Cardiac fibroblast (primary cell): ENCODE data around the gene MARCHF10.
"Not testable (repeated sequence)": the region's sequence is repeated elsewhere in the genome, so short reads cannot be mapped to it uniquely, and the experiment has no call there.

ENCODE experiments used
- DNase-seq, 2 donors: peaks; one replicate each; pipeline versions ENCODE4 v3.0.0 to v3.0.0-alpha.2; 2010; ENCODE audit warnings: low read depth in 2 of 2
- H3K4me3 ChIP-seq, 2 donors: replicated peaks in 1 of 2; 1 replicate in 1 of 2; 2 replicates in 1 of 2; pipeline ENCODE4 v1.5.1; 2011; ENCODE audit warnings: low read depth in 2 of 2, low read length in 2 of 2, mild to moderate bottlenecking in 2 of 2, moderate library complexity in 1 of 2
- TF ChIP-seq, protein P1 (sequence below): IDR thresholded peaks from one replicate; pipeline ENCODE4 v1.5.1; 2011; ENCODE audit warnings: low read depth, mild to moderate bottlenecking, low read length, inconsistent platforms

MARCHF10 gene

DNA sequence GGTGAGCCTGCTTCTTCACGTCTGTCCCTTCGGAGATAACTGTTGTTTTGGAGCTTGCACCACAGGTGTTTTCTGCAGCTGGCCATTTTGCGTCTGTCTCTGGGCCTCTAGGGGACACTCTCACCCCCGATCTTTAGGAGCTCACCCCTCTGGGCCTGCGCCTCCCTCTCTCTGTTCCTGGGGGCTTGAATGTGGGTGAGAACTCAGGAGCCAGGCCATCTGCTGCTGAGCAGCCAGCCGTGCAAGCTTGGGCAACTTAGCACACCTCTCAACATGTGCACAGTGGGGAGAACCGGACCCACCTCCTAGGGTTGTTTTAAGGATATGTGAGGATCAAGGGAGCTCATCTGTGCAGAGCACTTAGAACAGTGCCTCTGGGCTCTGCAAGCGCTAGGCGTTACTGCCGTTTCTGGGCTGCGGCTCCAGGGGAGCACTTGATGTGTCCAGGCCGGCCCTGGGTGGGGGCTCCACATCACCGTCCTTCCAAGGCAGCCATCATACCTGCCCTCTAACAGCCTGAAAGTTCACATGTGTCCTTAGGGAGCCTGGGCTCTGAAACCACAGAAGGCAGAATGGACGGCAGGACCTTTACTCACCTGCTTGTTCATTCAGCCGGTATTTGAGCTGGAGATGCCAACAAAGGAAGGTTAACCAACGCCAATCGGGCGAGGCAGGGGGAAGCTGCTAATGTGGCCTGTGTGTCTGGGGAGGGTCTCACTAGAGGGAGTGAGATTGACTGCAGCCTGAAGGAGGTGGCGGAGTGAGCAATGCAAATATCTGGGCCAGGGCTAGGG, 114.3 kb downstream of the MARCHF10 start:
- no peak for DNase-seq
- H3K4me3 ChIP-seq, result no peak overlapping the region
- TF ChIP-seq, protein P1, sequence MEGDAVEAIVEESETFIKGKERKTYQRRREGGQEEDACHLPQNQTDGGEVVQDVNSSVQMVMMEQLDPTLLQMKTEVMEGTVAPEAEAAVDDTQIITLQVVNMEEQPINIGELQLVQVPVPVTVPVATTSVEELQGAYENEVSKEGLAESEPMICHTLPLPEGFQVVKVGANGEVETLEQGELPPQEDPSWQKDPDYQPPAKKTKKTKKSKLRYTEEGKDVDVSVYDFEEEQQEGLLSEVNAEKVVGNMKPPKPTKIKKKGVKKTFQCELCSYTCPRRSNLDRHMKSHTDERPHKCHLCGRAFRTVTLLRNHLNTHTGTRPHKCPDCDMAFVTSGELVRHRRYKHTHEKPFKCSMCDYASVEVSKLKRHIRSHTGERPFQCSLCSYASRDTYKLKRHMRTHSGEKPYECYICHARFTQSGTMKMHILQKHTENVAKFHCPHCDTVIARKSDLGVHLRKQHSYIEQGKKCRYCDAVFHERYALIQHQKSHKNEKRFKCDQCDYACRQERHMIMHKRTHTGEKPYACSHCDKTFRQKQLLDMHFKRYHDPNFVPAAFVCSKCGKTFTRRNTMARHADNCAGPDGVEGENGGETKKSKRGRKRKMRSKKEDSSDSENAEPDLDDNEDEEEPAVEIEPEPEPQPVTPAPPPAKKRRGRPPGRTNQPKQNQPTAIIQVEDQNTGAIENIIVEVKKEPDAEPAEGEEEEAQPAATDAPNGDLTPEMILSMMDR, result no peak

DNA sequence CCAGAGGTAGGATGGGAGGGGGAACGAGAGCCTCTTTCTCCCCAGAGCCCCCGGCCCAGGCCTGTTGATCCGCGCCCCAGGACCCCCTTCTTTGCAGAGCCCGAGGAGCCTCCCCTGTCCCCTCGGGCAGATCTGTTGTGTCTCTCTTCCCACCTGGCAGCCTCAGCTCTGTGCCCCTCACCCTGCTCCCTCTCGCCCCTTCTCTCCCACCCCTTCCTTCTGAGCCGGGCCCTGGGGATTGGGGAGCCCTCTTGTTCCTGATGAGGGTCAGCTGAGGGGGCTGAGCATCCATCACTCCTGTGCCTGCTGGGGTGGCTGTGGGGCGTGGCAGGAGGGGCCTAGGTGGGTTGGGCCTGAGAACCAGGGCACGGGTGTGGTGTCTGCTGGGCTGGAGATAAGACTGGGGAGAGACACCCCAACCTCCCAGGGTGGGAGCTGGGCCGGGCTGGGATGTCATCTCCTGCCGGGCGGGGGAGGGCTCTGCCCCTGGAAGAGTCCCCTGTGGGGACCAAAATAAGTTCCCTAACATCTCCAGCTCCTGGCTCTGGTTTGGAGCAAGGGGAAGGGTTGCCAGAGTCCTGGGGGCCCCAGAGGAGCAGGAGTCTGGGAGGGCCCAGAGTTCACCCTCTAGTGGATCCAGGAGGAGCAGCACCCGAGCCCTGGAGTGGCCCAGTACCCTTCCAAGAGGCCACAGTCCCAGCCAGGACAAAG, 115.2 kb downstream of the MARCHF10 start:
- peak; percentile 38 to 54 for DNase-seq
- no peak overlapping the region for H3K4me3 ChIP-seq
- TF ChIP-seq, protein P1, result peak; percentile 73

DNA sequence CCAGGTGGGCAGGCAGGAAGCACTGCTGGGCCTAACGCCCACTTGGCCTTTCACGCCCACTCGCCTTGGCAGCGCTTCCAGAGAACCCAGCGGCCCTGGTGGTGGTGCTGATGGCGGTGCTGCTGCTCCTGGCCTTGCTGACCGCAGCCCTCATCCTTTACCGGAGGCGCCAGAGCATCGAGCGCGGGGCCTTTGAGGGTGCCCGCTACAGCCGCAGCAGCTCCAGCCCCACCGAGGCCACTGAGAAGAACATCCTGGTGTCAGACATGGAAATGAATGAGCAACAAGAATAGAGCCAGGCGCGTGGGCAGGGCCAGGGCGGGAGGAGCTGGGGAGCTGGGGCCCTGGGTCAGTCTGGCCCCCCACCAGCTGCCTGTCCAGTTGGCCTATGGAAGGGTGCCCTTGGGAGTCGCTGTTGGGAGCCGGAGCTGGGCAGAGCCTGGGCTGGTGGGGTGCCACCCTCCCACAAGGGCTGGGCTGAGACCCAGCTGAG, 115.9 kb downstream of the MARCHF10 start:
- TF ChIP-seq, protein P1, result no peak
- H3K4me3 ChIP-seq, result no peak overlapping the region
- no peak for DNase-seq

DNA sequence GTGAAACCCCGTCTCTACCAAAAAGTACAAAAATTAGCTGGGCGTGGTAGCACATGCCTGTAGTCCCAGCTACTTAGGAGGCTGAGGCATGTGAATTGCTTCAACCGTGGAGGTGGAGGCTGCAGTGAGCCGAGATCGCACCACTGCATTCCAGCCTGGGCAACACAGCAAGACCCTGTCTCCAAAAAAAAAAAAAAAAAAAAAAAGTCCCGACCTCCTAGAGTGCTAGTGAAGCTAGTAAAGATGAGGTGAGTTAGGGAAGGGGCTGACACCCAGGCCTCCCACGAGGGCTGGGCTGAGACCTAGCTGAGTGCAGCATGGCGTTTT, 116.6 kb downstream of the MARCHF10 start:
- DNase-seq, H3K4me3 ChIP-seq: not testable (repeated sequence)

DNA sequence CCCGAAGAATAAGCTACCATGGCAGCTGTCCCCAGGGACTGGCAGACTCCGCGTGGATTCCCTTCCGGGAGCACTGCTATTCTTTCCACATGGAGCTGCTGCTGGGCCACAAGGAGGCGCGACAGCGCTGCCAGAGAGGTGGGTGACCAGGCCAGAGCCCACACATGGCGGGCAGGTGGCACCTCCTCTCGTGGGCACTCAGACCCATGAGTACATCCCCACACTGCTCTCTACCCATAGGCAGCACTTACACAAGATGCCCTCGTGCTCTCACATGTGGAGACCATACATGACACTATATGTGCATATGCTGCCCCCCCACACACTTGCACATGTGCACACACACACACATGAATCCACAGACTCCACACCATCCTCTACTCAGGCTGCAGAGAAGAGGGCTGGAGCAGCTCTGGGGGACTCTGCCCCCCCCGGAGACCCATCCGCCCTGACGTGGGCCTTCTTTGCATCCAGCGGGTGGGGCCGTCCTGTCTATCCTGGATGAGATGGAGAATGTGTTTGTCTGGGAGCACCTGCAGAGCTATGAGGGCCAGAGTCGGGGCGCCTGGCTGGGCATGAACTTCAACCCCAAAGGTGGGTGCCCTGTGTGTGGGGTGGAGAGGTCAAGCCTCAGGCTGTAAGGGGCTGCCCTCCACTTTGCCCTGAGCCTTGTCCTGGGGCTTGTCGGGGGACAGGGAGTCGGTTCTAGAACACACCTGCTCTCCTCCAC, 117.8 kb downstream of the MARCHF10 start:
- no peak overlapping the region for H3K4me3 ChIP-seq
- TF ChIP-seq, protein P1, result no peak
- DNase-seq, result no peak

DNA sequence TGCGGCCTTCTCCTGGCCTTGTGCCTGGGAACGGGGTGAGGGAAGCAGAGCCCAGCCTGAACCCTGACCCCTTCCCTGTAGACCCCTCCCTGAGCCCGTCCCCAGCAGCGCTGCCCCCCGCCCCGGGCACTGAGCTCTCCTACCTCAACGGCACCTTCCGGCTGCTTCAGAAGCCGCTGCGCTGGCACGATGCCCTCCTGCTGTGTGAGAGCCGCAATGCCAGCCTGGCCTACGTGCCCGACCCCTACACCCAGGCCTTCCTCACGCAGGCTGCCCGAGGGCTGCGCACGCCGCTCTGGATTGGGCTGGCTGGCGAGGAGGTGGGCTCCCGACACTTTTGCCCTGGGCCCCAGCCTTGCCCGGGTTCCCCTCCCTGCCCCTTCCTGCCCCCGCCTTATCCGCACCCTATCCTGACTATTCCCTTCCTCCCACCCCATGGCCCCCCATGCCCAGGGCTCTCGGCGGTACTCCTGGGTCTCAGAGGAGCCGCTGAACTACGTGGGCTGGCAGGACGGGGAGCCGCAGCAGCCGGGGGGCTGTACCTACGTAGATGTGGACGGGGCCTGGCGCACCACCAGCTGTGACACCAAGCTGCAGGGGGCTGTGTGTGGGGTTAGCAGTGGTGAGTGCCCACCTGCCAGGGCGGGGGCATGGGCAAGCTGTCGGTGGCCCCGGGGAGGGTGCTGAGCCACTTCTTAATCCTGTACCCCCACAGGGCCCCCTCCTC, 118.5 kb downstream of the MARCHF10 start:
- TF ChIP-seq, protein P1, result no peak
- DNase-seq, result no peak
- no peak overlapping the region for H3K4me3 ChIP-seq
